Stimulated activated CD8-positive, alpha-beta memory T cell treated with anti-CD3 and anti-CD28 coated beads, Interleukin-12 subunit alpha, Interleukin-12 subunit beta, amount 100 ng/mL, for 1 hour (primary cell): ENCODE measurements around the gene KLHL26.
"Not testable (repeated sequence)": the region's sequence is repeated elsewhere in the genome, so short reads cannot be mapped to it uniquely, and the experiment has no call there.

Experiments
- DNase-seq: peaks from one replicate; pipeline ENCODE4 v3.0.0-alpha.2; 2020; ENCODE audit warnings: low read depth

KLHL26 gene

DNA sequence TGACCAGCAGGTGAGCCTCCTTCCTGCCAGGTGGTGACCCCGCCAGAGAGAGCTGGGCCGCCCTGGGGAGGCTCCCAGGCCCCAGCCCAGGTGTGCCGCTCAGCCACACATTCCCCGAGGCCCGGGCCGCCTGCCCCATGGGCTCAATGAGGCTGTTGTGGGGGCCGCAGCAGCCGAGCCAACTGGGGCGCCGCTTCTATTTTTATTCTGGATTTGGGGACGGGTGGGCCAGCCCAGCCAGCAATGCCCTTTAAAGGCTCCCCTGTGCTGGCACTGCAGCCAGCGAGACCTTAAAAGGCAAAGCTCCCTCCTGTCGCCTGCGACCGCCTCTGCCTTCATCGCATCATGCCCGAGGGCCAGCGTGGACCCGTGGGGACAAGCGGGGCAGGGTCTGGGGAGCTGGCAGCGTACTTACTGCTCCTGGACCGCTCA is 29.0 kb downstream of the KLHL26 start:
- DNase-seq = no peak

- no peak for DNase-seq
Observed at GRCh38 chr19:18666317-18666716, 29.5 kb downstream of the KLHL26 start.

- no peak for DNase-seq
Observed at GRCh38 chr19:18666784-18667183, 30.0 kb downstream of the KLHL26 start.

GRCh38 chr19:18667531-18668251 is 30.9 kb downstream of the KLHL26 start:
- no peak for DNase-seq

GRCh38 chr19:18668252-18668631 is 31.4 kb downstream of the KLHL26 start:
- no peak for DNase-seq

- no peak for DNase-seq
Observed at GRCh38 chr19:18668744-18669523, 32.1 kb downstream of the KLHL26 start.

DNA sequence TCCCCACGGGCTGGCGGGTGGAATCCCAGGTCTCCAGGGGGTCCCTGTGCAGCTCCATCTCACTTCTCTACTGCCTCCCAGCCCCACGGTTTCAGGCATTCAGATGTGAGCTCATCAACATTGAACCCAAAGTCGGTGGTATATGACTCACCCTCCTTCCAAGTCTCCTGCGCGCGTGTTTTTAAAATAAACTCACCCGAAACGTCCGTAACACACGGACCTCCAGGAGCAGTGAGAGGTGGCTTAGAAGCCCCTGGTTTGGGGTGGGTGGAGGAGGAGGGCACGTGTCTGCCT is 32.6 kb downstream of the KLHL26 start:
- DNase-seq = no peak

GRCh38 chr19:18669883-18670282 is 33.1 kb downstream of the KLHL26 start:
- no peak for DNase-seq

GRCh38 chr19:18670312-18670711 is 33.5 kb downstream of the KLHL26 start:
- no peak for DNase-seq

GRCh38 chr19:18671303-18672043 is 34.6 kb downstream of the KLHL26 start:
- no peak for DNase-seq

- no peak for DNase-seq
Observed at GRCh38 chr19:18672044-18672451, 35.2 kb downstream of the KLHL26 start.

- DNase-seq = no peak
Observed at GRCh38 chr19:18672606-18673337, 35.9 kb downstream of the KLHL26 start.

GRCh38 chr19:18674616-18675015 is 37.8 kb downstream of the KLHL26 start:
- DNase-seq = no peak

- no peak for DNase-seq
Observed at GRCh38 chr19:18675779-18676178, 39.0 kb downstream of the KLHL26 start.

- DNase-seq = no peak
Observed at GRCh38 chr19:18676692-18677091, 39.9 kb downstream of the KLHL26 start.

GRCh38 chr19:18677156-18677555 is 40.3 kb downstream of the KLHL26 start:
- DNase-seq = no peak

- not testable (repeated sequence) for DNase-seq
Observed at GRCh38 chr19:18680148-18680547, 43.3 kb downstream of the KLHL26 start.

GRCh38 chr19:18682807-18683108 is 45.9 kb downstream of the KLHL26 start:
- no peak for DNase-seq

- peak; percentile 91 for DNase-seq
Observed at GRCh38 chr19:18683109-18683957, 46.5 kb downstream of the KLHL26 start, which contains the start of gene CRTC1. CRTC1 (plus strand) TSS chr19:18683680; CDS start chr19:18683703, 23 bp downstream.

DNA sequence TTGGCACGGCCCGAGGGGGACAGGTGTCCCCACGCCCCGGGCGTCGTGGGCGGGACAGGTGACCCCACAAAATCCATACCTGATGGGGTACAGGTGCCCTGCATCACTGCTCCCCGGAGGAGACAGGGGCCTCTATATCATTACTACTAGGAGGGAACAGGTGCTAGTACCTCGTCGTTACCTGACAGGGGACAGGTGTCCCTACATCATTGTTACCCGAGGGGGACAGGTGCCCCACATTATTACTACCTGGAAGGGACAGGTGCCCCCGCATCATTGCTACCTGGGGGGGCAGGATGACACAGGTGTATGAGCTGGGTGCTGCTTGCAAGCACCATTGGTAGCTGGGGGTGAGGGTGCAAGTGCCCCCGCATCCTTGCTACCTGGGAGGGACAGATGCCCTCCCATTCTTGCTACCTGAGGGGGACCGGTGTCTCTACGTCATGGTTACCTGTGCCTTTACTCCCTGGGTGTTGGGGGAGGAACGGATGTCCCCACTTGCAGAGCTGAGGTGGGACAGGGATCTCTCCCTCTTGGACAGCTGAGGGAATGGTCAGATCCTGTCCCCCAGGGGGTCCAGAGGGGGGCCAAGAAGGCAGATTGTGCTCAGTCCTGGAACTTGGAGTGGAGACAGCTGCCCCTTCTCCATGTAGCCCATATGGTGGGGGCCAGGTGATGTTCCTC is 47.3 kb downstream of the KLHL26 start:
- DNase-seq = no peak

DNA sequence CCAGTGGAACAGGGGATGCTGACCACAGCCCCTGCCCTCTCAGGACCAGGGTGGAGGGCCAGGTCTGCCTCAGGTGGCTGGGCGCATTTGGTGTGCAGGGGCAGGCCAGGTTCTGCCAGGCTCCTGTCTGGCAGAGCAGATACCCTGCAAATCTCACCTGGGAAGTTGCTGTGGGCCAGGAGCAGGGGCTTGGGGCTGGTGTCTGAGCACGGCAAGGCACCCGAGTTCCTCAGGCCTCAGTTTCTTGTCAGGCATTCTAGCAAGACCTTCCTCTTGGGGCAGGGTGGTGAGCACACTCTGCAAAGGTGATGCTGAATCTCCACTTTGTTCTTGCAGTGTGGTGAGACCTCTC is 47.8 kb downstream of the KLHL26 start:
- DNase-seq = no peak
